ENCODE results near the gene RAB6A.
"Not testable (repeated sequence)": the region's sequence is repeated elsewhere in the genome, so short reads cannot be mapped to it uniquely, and the experiment has no call there.

RAB6A gene

GRCh38 chr11:73743045-73743444, 17.8 kb downstream of the RAB6A start:
- peaks cover 75% of the 10 kb centered on the region for H3K79me2 ChIP-seq (ENCODE audit: low read length)

GRCh38 chr11:73735959-73736358, 24.9 kb downstream of the RAB6A start:
- H3K4me3 ChIP-seq (ENCODE audit: low read length); H3K9ac ChIP-seq (ENCODE audit: low read length): not testable (repeated sequence)

More at GRCh38 chr11:73743045-73743444, 17.8 kb downstream of the RAB6A start:
- no peak overlapping the region for H2AFZ ChIP-seq (ENCODE audit: low read length)
- no peak for DNase-seq
- H3K4me3 ChIP-seq (ENCODE audit: low read length) = no peak overlapping the region
- H3K27me3 ChIP-seq (replicated peaks; ENCODE audit: insufficient read depth, low read length) = no peaks in the 10 kb centered on the region
- H4K20me1 ChIP-seq (ENCODE audit: insufficient read depth, low read length) = 0 out of 2 replicates have a peak, but pooled peaks cover 5% of the 10 kb centered on the region
- H3K4me1 ChIP-seq (ENCODE audit: low read length) = no peaks in the 10 kb centered on the region
- H3K9ac ChIP-seq (ENCODE audit: low read length) = no peak overlapping the region
- TF ChIP-seq CTCF (IDR thresholded peaks at IDR 0.05; ENCODE audit: low read length) (no peak), EZH2phosphoT487 (IDR thresholded peaks at IDR 0.05; ENCODE audit: low read length) (no peak), EZH2 (optimal IDR thresholded peaks at IDR 0.05; ENCODE audit: low read depth, low read length) (no peak)
- no peaks in the 10 kb centered on the region for H3K9me3 ChIP-seq (replicated peaks; ENCODE audit: insufficient read depth, low read length)
- no peak overlapping the region for H3K4me2 ChIP-seq (ENCODE audit: low read depth, low read length)
- no peaks in the 10 kb centered on the region for H3K36me3 ChIP-seq (replicated peaks; ENCODE audit: insufficient read depth, low read length)
- no peak overlapping the region for H3K27ac ChIP-seq (ENCODE audit: low read length)
- H3K9me2 ChIP-seq (replicated peaks; ENCODE audit: insufficient read depth, low read length) = no peaks in the 10 kb centered on the region
- no peaks in the 10 kb centered on the region for H3F3A ChIP-seq (ENCODE audit: insufficient read depth, low read length)

GRCh38 chr11:73734993-73735392, 25.9 kb downstream of the RAB6A start:
- DNase-seq = no peak
- peaks cover 5% of the 10 kb centered on the region; the same call in 1 of the 2 replicates for H4K20me1 ChIP-seq (ENCODE audit: insufficient read depth, low read length)

More at GRCh38 chr11:73735959-73736358, 24.9 kb downstream of the RAB6A start:
- not testable (repeated sequence) for H3K27ac ChIP-seq (ENCODE audit: low read length); H3K9me2 ChIP-seq (replicated peaks; ENCODE audit: insufficient read depth, low read length); H3K4me1 ChIP-seq (ENCODE audit: low read length); H3F3A ChIP-seq (ENCODE audit: insufficient read depth, low read length); H3K9me3 ChIP-seq (replicated peaks; ENCODE audit: insufficient read depth, low read length); H2AFZ ChIP-seq (ENCODE audit: low read length); H3K36me3 ChIP-seq (replicated peaks; ENCODE audit: insufficient read depth, low read length); H3K27me3 ChIP-seq (replicated peaks; ENCODE audit: insufficient read depth, low read length); H3K4me2 ChIP-seq (ENCODE audit: low read depth, low read length); H4K20me1 ChIP-seq (ENCODE audit: insufficient read depth, low read length)
- DNase-seq = peak; percentile 68
- H3K79me2 ChIP-seq (ENCODE audit: low read length) = peaks cover 71% of the 10 kb centered on the region

GRCh38 chr11:73734011-73734410, 26.9 kb downstream of the RAB6A start:
- H3K4me3 ChIP-seq (ENCODE audit: low read length); H3K4me2 ChIP-seq (ENCODE audit: low read depth, low read length); DNase-seq; H3K9me2 ChIP-seq (replicated peaks; ENCODE audit: insufficient read depth, low read length); H4K20me1 ChIP-seq (ENCODE audit: insufficient read depth, low read length); H3K4me1 ChIP-seq (ENCODE audit: low read length); H2AFZ ChIP-seq (ENCODE audit: low read length); H3K27ac ChIP-seq (ENCODE audit: low read length); H3K36me3 ChIP-seq (replicated peaks; ENCODE audit: insufficient read depth, low read length); H3K9me3 ChIP-seq (replicated peaks; ENCODE audit: insufficient read depth, low read length); H3K9ac ChIP-seq (ENCODE audit: low read length); H3K27me3 ChIP-seq (replicated peaks; ENCODE audit: insufficient read depth, low read length); H3F3A ChIP-seq (ENCODE audit: insufficient read depth, low read length): not testable (repeated sequence)
- H3K79me2 ChIP-seq (ENCODE audit: low read length) = peaks cover 62% of the 10 kb centered on the region

More at GRCh38 chr11:73734993-73735392, 25.9 kb downstream of the RAB6A start:
- Histone ChIP-seq H3K4me2 (ENCODE audit: low read depth, low read length) (no peak overlapping the region), H3K9ac (ENCODE audit: low read length) (no peak overlapping the region), H2AFZ (ENCODE audit: low read length) (no peak overlapping the region), H3K9me3 (replicated peaks; ENCODE audit: insufficient read depth, low read length) (no peaks in the 10 kb centered on the region), H3K79me2 (ENCODE audit: low read length) (peaks cover 68% of the 10 kb centered on the region), H3K9me2 (replicated peaks; ENCODE audit: insufficient read depth, low read length) (no peaks in the 10 kb centered on the region), H3K4me1 (ENCODE audit: low read length) (peaks cover 6% of the 10 kb centered on the region; the same call in 1 of the 2 replicates), H3K27ac (ENCODE audit: low read length) (no peak overlapping the region), H3K27me3 (replicated peaks; ENCODE audit: insufficient read depth, low read length) (no peaks in the 10 kb centered on the region), H3F3A (ENCODE audit: insufficient read depth, low read length) (peaks cover 5% of the 10 kb centered on the region), H3K4me3 (ENCODE audit: low read length) (no peak overlapping the region), H3K36me3 (replicated peaks; ENCODE audit: insufficient read depth, low read length) (no peaks in the 10 kb centered on the region)
- TF ChIP-seq CTCF (IDR thresholded peaks at IDR 0.05; ENCODE audit: low read length) (no peak), EZH2 (optimal IDR thresholded peaks at IDR 0.05; ENCODE audit: low read depth, low read length) (no peak), EZH2phosphoT487 (IDR thresholded peaks at IDR 0.05; ENCODE audit: low read length) (no peak)

- H3K9me3 ChIP-seq (replicated peaks; ENCODE audit: insufficient read depth, low read length); H3K4me1 ChIP-seq (ENCODE audit: low read length); H3F3A ChIP-seq (ENCODE audit: insufficient read depth, low read length); H3K9ac ChIP-seq (ENCODE audit: low read length); H3K9me2 ChIP-seq (replicated peaks; ENCODE audit: insufficient read depth, low read length); H3K4me2 ChIP-seq (ENCODE audit: low read depth, low read length); DNase-seq; H3K27ac ChIP-seq (ENCODE audit: low read length); H3K4me3 ChIP-seq (ENCODE audit: low read length); H3K27me3 ChIP-seq (replicated peaks; ENCODE audit: insufficient read depth, low read length); H3K36me3 ChIP-seq (replicated peaks; ENCODE audit: insufficient read depth, low read length); H4K20me1 ChIP-seq (ENCODE audit: insufficient read depth, low read length); H2AFZ ChIP-seq (ENCODE audit: low read length): not testable (repeated sequence)
- H3K79me2 ChIP-seq (ENCODE audit: low read length) = peaks cover 53% of the 10 kb centered on the region
Measured at GRCh38 chr11:73732936-73733335, 27.9 kb downstream of the RAB6A start.

All from MM.1S (cell line).